ENCODE results near the gene NPPB. TPM values are rescaled to one million over a fixed set of nuclear protein-coding genes. Genes with fewer than 3 reads are reported as not detected.

NPPB gene
- total and polyA plus RNA-seq, 2 of the 8 experiments (the other 6 are each of a cell fraction or from before 2014, with no cell fraction given): 0.36 to 0.91 TPM

GRCh38 chr1:11813021-11813420, 45.7 kb downstream of the NPPB start (continued):
- TF ChIP-seq, protein P1, sequence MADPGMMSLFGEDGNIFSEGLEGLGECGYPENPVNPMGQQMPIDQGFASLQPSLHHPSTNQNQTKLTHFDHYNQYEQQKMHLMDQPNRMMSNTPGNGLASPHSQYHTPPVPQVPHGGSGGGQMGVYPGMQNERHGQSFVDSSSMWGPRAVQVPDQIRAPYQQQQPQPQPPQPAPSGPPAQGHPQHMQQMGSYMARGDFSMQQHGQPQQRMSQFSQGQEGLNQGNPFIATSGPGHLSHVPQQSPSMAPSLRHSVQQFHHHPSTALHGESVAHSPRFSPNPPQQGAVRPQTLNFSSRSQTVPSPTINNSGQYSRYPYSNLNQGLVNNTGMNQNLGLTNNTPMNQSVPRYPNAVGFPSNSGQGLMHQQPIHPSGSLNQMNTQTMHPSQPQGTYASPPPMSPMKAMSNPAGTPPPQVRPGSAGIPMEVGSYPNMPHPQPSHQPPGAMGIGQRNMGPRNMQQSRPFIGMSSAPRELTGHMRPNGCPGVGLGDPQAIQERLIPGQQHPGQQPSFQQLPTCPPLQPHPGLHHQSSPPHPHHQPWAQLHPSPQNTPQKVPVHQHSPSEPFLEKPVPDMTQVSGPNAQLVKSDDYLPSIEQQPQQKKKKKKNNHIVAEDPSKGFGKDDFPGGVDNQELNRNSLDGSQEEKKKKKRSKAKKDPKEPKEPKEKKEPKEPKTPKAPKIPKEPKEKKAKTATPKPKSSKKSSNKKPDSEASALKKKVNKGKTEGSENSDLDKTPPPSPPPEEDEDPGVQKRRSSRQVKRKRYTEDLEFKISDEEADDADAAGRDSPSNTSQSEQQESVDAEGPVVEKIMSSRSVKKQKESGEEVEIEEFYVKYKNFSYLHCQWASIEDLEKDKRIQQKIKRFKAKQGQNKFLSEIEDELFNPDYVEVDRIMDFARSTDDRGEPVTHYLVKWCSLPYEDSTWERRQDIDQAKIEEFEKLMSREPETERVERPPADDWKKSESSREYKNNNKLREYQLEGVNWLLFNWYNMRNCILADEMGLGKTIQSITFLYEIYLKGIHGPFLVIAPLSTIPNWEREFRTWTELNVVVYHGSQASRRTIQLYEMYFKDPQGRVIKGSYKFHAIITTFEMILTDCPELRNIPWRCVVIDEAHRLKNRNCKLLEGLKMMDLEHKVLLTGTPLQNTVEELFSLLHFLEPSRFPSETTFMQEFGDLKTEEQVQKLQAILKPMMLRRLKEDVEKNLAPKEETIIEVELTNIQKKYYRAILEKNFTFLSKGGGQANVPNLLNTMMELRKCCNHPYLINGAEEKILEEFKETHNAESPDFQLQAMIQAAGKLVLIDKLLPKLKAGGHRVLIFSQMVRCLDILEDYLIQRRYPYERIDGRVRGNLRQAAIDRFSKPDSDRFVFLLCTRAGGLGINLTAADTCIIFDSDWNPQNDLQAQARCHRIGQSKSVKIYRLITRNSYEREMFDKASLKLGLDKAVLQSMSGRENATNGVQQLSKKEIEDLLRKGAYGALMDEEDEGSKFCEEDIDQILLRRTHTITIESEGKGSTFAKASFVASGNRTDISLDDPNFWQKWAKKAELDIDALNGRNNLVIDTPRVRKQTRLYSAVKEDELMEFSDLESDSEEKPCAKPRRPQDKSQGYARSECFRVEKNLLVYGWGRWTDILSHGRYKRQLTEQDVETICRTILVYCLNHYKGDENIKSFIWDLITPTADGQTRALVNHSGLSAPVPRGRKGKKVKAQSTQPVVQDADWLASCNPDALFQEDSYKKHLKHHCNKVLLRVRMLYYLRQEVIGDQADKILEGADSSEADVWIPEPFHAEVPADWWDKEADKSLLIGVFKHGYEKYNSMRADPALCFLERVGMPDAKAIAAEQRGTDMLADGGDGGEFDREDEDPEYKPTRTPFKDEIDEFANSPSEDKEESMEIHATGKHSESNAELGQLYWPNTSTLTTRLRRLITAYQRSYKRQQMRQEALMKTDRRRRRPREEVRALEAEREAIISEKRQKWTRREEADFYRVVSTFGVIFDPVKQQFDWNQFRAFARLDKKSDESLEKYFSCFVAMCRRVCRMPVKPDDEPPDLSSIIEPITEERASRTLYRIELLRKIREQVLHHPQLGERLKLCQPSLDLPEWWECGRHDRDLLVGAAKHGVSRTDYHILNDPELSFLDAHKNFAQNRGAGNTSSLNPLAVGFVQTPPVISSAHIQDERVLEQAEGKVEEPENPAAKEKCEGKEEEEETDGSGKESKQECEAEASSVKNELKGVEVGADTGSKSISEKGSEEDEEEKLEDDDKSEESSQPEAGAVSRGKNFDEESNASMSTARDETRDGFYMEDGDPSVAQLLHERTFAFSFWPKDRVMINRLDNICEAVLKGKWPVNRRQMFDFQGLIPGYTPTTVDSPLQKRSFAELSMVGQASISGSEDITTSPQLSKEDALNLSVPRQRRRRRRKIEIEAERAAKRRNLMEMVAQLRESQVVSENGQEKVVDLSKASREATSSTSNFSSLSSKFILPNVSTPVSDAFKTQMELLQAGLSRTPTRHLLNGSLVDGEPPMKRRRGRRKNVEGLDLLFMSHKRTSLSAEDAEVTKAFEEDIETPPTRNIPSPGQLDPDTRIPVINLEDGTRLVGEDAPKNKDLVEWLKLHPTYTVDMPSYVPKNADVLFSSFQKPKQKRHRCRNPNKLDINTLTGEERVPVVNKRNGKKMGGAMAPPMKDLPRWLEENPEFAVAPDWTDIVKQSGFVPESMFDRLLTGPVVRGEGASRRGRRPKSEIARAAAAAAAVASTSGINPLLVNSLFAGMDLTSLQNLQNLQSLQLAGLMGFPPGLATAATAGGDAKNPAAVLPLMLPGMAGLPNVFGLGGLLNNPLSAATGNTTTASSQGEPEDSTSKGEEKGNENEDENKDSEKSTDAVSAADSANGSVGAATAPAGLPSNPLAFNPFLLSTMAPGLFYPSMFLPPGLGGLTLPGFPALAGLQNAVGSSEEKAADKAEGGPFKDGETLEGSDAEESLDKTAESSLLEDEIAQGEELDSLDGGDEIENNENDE (IDR thresholded peaks at IDR 0.05; ENCODE audit: insufficient replicate concordance, low read length): no peak
- TF ChIP-seq TAF7 (optimal IDR thresholded peaks at IDR 0.05; ENCODE audit: borderline replicate concordance, low read depth, low read length): no peak
- no peak for TF ChIP-seq RXRA (IDR thresholded peaks at IDR 0.05; ENCODE audit: insufficient read depth, low read depth, low read length)
- TF ChIP-seq EP300 (IDR thresholded peaks at IDR 0.05; ENCODE audit: borderline replicate concordance in 1 of 2, low read depth in 2 of 2, low read length in 2 of 2): no peak
- TF ChIP-seq RNF2 (IDR thresholded peaks at IDR 0.05; ENCODE audit: borderline replicate concordance, low read depth, low read length, missing control alignments, poor library complexity, severe bottlenecking): no peak
- TF ChIP-seq EGR1 (IDR thresholded peaks at IDR 0.05; ENCODE audit: borderline replicate concordance, low read depth, low read length): no peak
- no peak for TF ChIP-seq JUN (IDR thresholded peaks at IDR 0.05; ENCODE audit: low read depth, low read length)
- TF ChIP-seq RBBP5 (IDR thresholded peaks at IDR 0.05; ENCODE audit: borderline replicate concordance, low read depth, low read length): no peak
- TF ChIP-seq SP2 (IDR thresholded peaks at IDR 0.05; ENCODE audit: low read length): no peak
- no peak for TF ChIP-seq TCF12 (IDR thresholded peaks at IDR 0.05; ENCODE audit: low read depth, low read length)
- TF ChIP-seq HDAC6 (IDR thresholded peaks at IDR 0.05; ENCODE audit: low read depth, low read length): no peak
- no peak for TF ChIP-seq CBX5 (IDR thresholded peaks at IDR 0.05; ENCODE audit: low read depth, low read length)

Measured in H1 (cell line).